Type B pancreatic cell (in vitro differentiated cells): Measurements from ENCODE around the gene SKAP1. TPM values are rescaled to one million over a fixed set of nuclear protein-coding genes. Genes with fewer than 3 reads are reported as not detected.

ENCODE experiments used
- DNase-seq: peaks from one replicate; pipeline ENCODE4 v3.0.0; 2021; ENCODE audit warnings: mixed read lengths; ENCODE audit not compliant: unreplicated experiment; ENCODE audit errors: extremely low spot score
- H3K27ac Mint-ChIP-seq: 2 replicates; pipeline ENCODE4 v1.8.0; 2021; ENCODE audit warnings: mild to moderate bottlenecking, mixed read lengths
- H3K27me3 Mint-ChIP-seq: 2 replicates; pipeline ENCODE4 v1.8.0; 2021; ENCODE audit warnings: mixed read lengths
- H3K36me3 Mint-ChIP-seq: 2 replicates; pipeline ENCODE4 v1.8.0; 2021; ENCODE audit warnings: mixed read lengths
- H3K4me1 Mint-ChIP-seq: one replicate; pipeline ENCODE4 v1.8.0; 2021; ENCODE audit warnings: mixed read lengths; ENCODE audit not compliant: unreplicated experiment
- H3K4me3 Mint-ChIP-seq: 2 replicates; pipeline ENCODE4 v1.8.0; 2021; ENCODE audit warnings: mild to moderate bottlenecking, mixed read lengths
- H3K9me3 Mint-ChIP-seq: 2 replicates; pipeline ENCODE4 v1.8.0; 2021; ENCODE audit warnings: mixed read lengths
- total RNA-seq: library from RNA; stranded (reverse); gene quantifications from 2 replicates; pipeline ENCODE4 v1.2.1, GENCODE V29; 2021; ENCODE audit warnings: low replicate concordance
- TF ChIP-seq, protein P1 (sequence below): fragments of 200-600 bp; sonication (generic); conservative IDR thresholded peaks from 2 replicates; pipeline ENCODE4 v1.5.0; 2021; ENCODE audit warnings: antibody characterized with exemption, mild to moderate bottlenecking

SKAP1 gene
- total RNA-seq, 1 donor from 2014 or later: 0.43 TPM

DNA sequence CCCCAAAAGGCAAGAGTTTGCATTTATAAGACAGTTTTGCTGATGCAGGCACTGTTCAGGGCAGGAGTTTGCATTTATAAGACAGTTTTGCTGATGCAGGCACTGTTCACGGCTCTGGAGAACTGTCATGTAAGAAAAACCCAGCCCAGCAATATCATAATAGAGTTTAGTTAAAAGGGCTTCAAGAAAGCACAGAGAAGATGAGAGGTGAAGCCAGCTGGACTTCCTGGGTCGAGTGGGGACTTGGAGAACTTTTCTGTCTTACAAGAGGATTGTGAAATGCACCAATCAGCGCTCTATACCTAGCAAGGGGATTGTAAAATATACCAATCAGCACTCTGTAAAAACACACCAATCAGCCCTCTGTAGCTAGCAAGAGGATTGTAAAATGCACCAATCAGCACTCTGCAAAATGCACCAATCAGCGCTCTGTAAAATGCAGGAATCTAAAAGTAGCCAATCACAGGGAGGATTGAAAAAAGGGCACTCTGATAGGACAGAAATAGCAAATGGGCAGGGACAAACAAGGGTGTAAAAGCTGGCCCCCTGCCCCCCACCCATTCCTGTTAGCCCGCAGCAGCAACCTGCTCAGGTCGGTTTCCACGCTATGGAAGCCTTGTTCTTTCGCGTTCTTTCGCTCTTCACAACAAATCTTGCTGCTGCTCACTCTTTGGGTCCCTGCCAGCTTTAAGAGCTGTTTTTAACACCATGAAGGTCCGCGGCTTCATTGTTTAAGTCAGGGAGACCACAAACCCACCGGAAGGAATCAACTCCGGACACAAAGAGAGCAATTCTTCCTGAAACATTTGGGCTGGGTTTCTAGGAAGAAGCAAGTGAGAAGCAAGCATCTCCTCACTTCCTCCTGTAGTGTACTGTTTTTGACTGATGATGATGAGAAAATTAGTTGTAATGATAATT lies 327.0 kb downstream of the SKAP1 start:
- no peaks in the 10 kb centered on the region for H3K9me3 Mint-ChIP-seq
- TF ChIP-seq, protein P1, sequence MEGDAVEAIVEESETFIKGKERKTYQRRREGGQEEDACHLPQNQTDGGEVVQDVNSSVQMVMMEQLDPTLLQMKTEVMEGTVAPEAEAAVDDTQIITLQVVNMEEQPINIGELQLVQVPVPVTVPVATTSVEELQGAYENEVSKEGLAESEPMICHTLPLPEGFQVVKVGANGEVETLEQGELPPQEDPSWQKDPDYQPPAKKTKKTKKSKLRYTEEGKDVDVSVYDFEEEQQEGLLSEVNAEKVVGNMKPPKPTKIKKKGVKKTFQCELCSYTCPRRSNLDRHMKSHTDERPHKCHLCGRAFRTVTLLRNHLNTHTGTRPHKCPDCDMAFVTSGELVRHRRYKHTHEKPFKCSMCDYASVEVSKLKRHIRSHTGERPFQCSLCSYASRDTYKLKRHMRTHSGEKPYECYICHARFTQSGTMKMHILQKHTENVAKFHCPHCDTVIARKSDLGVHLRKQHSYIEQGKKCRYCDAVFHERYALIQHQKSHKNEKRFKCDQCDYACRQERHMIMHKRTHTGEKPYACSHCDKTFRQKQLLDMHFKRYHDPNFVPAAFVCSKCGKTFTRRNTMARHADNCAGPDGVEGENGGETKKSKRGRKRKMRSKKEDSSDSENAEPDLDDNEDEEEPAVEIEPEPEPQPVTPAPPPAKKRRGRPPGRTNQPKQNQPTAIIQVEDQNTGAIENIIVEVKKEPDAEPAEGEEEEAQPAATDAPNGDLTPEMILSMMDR: no peak
- peaks cover 13% of the 10 kb centered on the region for H3K4me1 Mint-ChIP-seq
- H3K36me3 Mint-ChIP-seq: peaks cover 4% of the 10 kb centered on the region
- DNase-seq: no peak
- peak overlapping the region; percentile 41 for H3K4me3 Mint-ChIP-seq
- no peaks in the 10 kb centered on the region for H3K27me3 Mint-ChIP-seq
- H3K27ac Mint-ChIP-seq: no peak overlapping the region

DNA sequence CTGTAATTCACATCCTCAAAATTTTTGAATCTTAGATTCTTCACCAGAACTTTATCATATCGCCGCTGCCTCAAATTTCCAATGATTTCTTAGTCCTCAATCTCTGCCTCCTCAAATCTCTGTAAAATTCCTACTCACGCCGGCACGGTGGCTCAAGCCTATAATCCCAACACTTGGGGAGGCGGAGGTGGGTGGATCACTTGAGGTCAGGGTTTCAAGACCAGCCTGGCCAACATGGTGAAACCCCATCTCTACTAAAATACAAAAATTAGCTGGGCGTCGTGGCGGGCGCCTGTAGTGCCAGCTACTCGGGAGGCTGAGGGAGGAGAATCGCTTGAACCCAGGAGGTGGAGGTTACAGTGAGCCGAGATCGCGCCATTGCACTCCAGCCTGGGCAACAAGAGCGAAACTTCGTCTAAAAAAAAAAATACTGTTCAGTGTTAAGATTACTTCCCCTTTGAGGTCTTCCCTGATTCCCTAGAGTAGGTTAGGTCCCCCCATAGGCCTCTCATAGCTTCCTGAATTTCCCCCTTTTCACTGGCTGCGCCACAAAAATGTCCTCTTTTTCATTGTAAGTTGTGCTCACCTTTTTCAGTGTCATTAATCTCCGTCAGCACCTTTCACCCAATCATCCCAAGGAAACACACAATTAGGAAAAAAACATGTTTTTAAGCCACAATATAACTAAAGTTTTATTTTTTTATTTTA lies 327.8 kb downstream of the SKAP1 start:
- H3K27me3 Mint-ChIP-seq: no peaks in the 10 kb centered on the region
- TF ChIP-seq, protein P1: no peak
- H3K4me1 Mint-ChIP-seq: peaks cover 16% of the 10 kb centered on the region
- no peak for DNase-seq
- peak overlapping the region; percentile 72 for H3K27ac Mint-ChIP-seq
- no peaks in the 10 kb centered on the region for H3K9me3 Mint-ChIP-seq
- H3K4me3 Mint-ChIP-seq: peak overlapping the region; percentile 99
- H3K36me3 Mint-ChIP-seq: peaks cover 4% of the 10 kb centered on the region

DNA sequence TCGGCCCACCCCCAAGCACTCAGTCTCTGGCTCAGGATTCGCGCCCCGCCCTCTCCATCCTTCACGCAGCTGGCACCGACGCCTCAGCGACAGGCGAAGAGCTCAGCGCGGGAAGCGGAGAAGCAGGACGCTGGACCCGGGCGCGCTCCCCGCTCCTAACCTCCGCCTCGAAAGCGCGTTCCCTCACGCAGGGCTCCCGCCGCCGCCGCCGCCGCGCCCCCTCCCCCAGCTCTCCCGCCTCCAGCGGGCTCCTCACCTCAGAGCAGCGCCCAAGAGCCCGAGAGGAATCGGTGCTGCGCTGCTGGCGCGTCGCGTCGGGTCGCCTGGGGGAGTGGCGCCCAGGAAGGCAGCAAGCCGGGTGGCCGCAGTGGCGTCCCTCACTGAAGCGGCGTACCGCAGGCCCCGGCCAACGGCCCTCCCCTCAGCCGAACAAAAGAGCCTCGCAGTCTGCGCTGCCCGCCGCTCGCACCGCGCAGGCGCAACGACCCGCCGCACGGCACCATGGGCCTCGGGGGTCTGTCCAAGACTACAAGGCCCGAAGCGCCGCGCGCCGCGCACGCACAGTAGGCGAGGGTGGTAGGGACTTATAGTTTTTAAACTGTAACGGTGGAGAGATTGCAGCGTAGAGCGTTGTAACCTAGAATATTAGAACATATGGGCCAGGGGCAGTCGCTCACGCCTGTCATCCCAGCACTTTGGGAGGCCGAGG lies 328.8 kb downstream of the SKAP1 start, which contains the start of gene CBX1:
TSS of gene CBX1 (minus strand) at position 467 of the 709 bp plus-strand sequence. CDS start 24,474 bp downstream, outside the sequence.
- peaks cover 16% of the 10 kb centered on the region for H3K4me1 Mint-ChIP-seq
- peak; percentile 97 for DNase-seq
- H3K27ac Mint-ChIP-seq: peak within 1 kb of the TSS; percentile 72
- H3K36me3 Mint-ChIP-seq: peaks cover 4% of the 10 kb centered on the region
- H3K27me3 Mint-ChIP-seq: no peaks in the 10 kb centered on the region
- TF ChIP-seq, protein P1: no peak
- no peaks in the 10 kb centered on the region for H3K9me3 Mint-ChIP-seq
- H3K4me3 Mint-ChIP-seq: peak within 1 kb of the TSS; percentile 99

DNA sequence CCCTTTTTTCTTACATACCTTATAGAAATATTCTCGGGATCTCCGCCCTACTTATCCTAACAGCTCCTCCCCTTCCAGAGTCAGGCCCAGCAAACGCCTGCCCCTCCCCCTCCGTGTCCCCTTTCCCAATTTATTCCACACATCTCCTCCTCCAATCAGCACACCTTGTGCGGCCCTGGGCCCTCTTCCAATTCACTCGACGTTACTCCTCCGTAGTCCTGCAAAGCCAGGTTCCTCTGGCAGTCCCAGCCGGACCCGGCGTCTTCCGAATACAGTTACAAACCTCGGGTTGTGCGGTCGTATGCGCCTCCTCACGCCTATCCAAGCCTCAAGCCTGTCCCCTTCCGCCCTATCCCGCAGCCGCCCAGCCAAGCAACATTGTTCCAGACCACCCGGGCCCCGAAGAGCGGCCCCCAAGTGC lies 329.4 kb downstream of the SKAP1 start:
- Mint-ChIP-seq H3K4me1 (peaks cover 17% of the 10 kb centered on the region), H3K4me3 (peak overlapping the region; percentile 99), H3K36me3 (peaks cover 5% of the 10 kb centered on the region), H3K27me3 (no peaks in the 10 kb centered on the region), H3K27ac (peak overlapping the region; percentile 67), H3K9me3 (no peaks in the 10 kb centered on the region)
- TF ChIP-seq, protein P1: no peak
- DNase-seq: peak; percentile 73

DNA sequence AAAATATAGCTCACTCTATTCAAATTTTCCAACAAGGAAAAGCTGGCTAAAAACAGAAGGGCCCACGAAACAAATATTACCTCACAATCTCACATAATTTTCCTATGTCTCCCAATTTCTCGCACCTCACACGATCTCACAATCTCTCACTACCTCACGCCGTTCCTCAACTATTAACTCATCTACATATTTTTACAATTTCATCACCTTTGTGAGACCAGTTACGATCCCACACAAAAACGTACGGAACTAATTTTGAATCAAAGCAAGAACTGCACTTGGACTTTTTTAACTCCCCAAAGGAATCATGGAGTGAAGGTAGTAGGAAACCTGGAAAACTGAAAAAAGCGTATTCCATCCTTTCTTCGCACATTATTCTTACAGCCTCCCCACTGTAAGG lies 329.9 kb downstream of the SKAP1 start:
- TF ChIP-seq, protein P1: no peak
- Mint-ChIP-seq H3K4me1 (peaks cover 20% of the 10 kb centered on the region), H3K4me3 (peak overlapping the region; percentile 99), H3K27me3 (no peaks in the 10 kb centered on the region), H3K9me3 (no peaks in the 10 kb centered on the region), H3K36me3 (peaks cover 7% of the 10 kb centered on the region), H3K27ac (peak overlapping the region; percentile 67)
- DNase-seq: no peak
